GM18858 (cell line): ENCODE results near the gene KRTAP19-2.
"Not testable (repeated sequence)": the region's sequence is repeated elsewhere in the genome, so short reads cannot be mapped to it uniquely, and the experiment has no call there.

Experiments
- ATAC-seq: cut with Tn5 transposase; IDR thresholded peaks from one replicate; pipeline ENCODE4 v1.9.1; 2021; ENCODE audit not compliant: unreplicated experiment

KRTAP19-2 gene

GRCh38 chr21:30487336-30487735, at the start of gene KRTAP19-2:
Gene KRTAP19-2, minus strand, starts transcription at chr21:30487436. Its CDS starts 88 bp downstream, at chr21:30487348.
- no peak for ATAC-seq

- no peak for ATAC-seq
Measured at GRCh38 chr21:30518876-30519275, 31.6 kb upstream of the KRTAP19-2 start.

- no peak for ATAC-seq
Measured at GRCh38 chr21:30515681-30516080, 28.4 kb upstream of the KRTAP19-2 start.

GRCh38 chr21:30505621-30506205, 18.5 kb upstream of the KRTAP19-2 start:
- ATAC-seq = not testable (repeated sequence)

GRCh38 chr21:30502041-30502440, 14.8 kb upstream of the KRTAP19-2 start, which contains the start of gene KRTAP19-5:
Gene KRTAP19-5, minus strand, starts transcription at chr21:30502141. Its CDS starts 51 bp downstream, at chr21:30502090.
- no peak for ATAC-seq

GRCh38 chr21:30497065-30497464, 9.8 kb upstream of the KRTAP19-2 start, which contains the start of gene KRTAP19-4:
Gene KRTAP19-4, minus strand, starts transcription at chr21:30497165. Its CDS starts 55 bp downstream, at chr21:30497110.
- no peak for ATAC-seq

- ATAC-seq = no peak
Measured at GRCh38 chr21:30491963-30492428, 4.8 kb upstream of the KRTAP19-2 start, which contains the start of gene KRTAP19-3. Gene KRTAP19-3, minus strand, starts transcription at chr21:30492013. Its CDS starts 56 bp downstream, at chr21:30491957.

- ATAC-seq = no peak
Measured at GRCh38 chr21:30486180-30486579, 1.1 kb downstream of the KRTAP19-2 start.

GRCh38 chr21:30482130-30482529, 5.1 kb downstream of the KRTAP19-2 start:
- no peak for ATAC-seq

- ATAC-seq = no peak
Measured at GRCh38 chr21:30480145-30480544, 7.1 kb downstream of the KRTAP19-2 start, which contains the start of gene KRTAP19-1. Gene KRTAP19-1, minus strand, starts transcription at chr21:30480367. Its CDS starts 50 bp downstream, at chr21:30480317.

GRCh38 chr21:30479259-30479658, 8.0 kb downstream of the KRTAP19-2 start:
- no peak for ATAC-seq

GRCh38 chr21:30478004-30478403, 9.2 kb downstream of the KRTAP19-2 start:
- ATAC-seq = no peak

GRCh38 chr21:30468900-30469714, 18.1 kb downstream of the KRTAP19-2 start:
- ATAC-seq = no peak

- ATAC-seq = no peak
Measured at GRCh38 chr21:30463713-30464112, 23.5 kb downstream of the KRTAP19-2 start.

- no peak for ATAC-seq
Measured at GRCh38 chr21:30448514-30448913, 38.7 kb downstream of the KRTAP19-2 start.

- ATAC-seq = no peak
Measured at GRCh38 chr21:30447056-30447455, 40.2 kb downstream of the KRTAP19-2 start.

- no peak for ATAC-seq
Measured at GRCh38 chr21:30444204-30444603, 43.0 kb downstream of the KRTAP19-2 start.

GRCh38 chr21:30443226-30443625, 44.0 kb downstream of the KRTAP19-2 start:
- no peak for ATAC-seq

- ATAC-seq = no peak
Measured at GRCh38 chr21:30439975-30440374, 47.3 kb downstream of the KRTAP19-2 start, which contains the start of gene KRTAP15-1. Gene KRTAP15-1, plus strand, starts transcription at chr21:30440275. Its CDS starts 53 bp downstream, at chr21:30440328.
